NT2/D1 (cell line): ENCODE data around the gene TOX2.
"Not testable (repeated sequence)": the region's sequence is repeated elsewhere in the genome, so short reads cannot be mapped to it uniquely, and the experiment has no call there.

Source experiments
- DNase-seq: peaks from one replicate; pipeline ENCODE4 v3.0.0-alpha.2; 2011; ENCODE audit warnings: low read depth, low spot score
- H3K27me3 ChIP-seq: 2 replicates; pipeline ENCODE4 v1.6.0; 2011; ENCODE audit warnings: mild to moderate bottlenecking; ENCODE audit not compliant: insufficient read length, insufficient read depth
- H3K36me3 ChIP-seq: 2 replicates; pipeline ENCODE4 v1.6.1; 2011; ENCODE audit warnings: mild to moderate bottlenecking, low read length, mixed read lengths; ENCODE audit not compliant: insufficient read depth, insufficient read length
- H3K4me1 ChIP-seq: 2 replicates; pipeline ENCODE4 v1.5.1; 2011; ENCODE audit not compliant: insufficient read depth, insufficient read length
- H3K4me3 ChIP-seq: 2 replicates; pipeline ENCODE4 v1.5.1; 2011; ENCODE audit warnings: low read depth; ENCODE audit not compliant: insufficient read length
- H3K9ac ChIP-seq: 2 replicates; pipeline ENCODE4 v1.6.0; 2011; ENCODE audit warnings: low read depth; ENCODE audit not compliant: insufficient read length
- H3K9me3 ChIP-seq: 2 replicates; pipeline ENCODE4 v1.5.1; 2011; ENCODE audit warnings: mild to moderate bottlenecking, low read length; ENCODE audit not compliant: insufficient read depth
- SUZ12 ChIP-seq: IDR thresholded peaks from 2 replicates; pipeline ENCODE4 v1.6.1; 2011; ENCODE audit not compliant: insufficient read length, insufficient read depth; ENCODE audit errors: extremely low read depth
- YY1 ChIP-seq: IDR thresholded peaks from 2 replicates; pipeline ENCODE4 v1.6.1; 2011; ENCODE audit not compliant: insufficient read length, insufficient read depth
- ZNF274 ChIP-seq: IDR thresholded peaks from 2 replicates; pipeline ENCODE4 v1.6.1; 2011; ENCODE audit warnings: mild to moderate bottlenecking, low read depth, low read length

The TOX2 gene

DNA sequence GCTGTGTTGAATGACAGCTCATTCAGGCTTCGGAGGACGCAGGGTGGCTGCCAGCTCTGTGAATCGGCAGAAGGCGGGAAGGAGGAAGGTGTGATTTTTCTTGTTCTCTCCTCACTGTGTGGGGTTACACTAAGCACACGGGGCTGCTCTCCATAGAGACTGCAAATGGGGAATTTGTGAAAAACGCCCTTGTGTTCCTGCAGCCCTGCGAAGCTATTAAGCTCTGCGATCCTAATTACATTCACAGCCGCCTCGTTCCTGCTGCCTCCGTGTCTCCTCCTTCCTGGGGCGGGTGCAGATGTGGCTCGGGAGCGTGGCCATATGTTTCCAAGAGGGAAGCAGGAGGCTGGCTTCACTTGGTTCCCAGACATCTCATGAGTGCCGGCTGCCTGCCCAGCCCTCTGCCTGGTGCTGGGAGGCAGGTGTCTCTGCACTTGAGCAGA lies 124.0 kb downstream of the TOX2 start:
- Histone ChIP-seq H3K36me3 (no peaks in the 10 kb centered on the region), H3K4me1 (no peaks in the 10 kb centered on the region), H3K27me3 (no peaks in the 10 kb centered on the region), H3K9me3 (no peaks in the 10 kb centered on the region), H3K4me3 (no peak overlapping the region), H3K9ac (no peak overlapping the region)
- no peak for DNase-seq
- TF ChIP-seq YY1 (no peak), SUZ12 (no peak), ZNF274 (no peak)

DNA sequence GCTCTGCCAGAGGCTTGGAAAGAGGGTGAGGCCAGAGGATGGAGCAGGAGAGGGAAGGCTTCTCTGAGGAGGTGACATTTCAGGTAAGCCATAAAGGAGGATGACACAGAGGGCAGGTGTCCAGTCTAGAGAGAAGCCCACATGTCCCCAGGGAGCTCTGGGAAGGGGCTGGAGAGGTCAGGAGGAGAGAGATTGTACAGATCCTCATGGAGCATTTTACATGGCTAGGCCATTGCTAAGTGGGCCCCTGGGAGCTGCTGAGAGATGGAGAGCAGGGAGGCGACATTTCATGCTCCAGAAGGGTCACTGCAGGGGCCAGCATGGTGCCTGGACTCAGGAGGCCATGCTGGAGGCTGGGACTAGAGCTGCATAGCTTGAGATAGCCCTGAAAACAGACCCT lies 124.5 kb downstream of the TOX2 start:
- Histone ChIP-seq H3K4me3 (no peak overlapping the region), H3K36me3 (no peaks in the 10 kb centered on the region), H3K9ac (no peak overlapping the region), H3K9me3 (no peaks in the 10 kb centered on the region), H3K4me1 (no peaks in the 10 kb centered on the region), H3K27me3 (no peaks in the 10 kb centered on the region)
- TF ChIP-seq YY1 (no peak), ZNF274 (no peak), SUZ12 (no peak)
- DNase-seq = no peak

DNA sequence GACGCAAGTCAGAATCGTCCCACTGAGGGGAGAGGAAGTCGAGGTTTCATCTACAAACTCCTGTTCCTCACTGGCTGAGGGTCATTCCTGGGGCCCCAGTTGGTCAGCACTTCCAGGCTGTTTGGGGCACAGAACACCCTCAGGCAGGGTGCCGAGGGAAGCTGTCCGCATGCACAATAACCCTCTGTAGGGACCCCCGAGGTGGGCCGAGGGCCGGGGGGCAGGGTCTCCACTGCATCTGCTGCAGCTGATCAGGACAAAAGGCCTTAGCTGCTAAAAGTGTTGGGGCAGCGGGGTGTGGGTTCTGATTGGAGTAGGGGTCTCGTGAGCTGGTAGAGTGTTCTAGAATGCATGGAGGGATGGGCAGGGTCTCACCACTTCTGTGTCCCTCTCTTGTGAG lies 125.1 kb downstream of the TOX2 start:
- TF ChIP-seq ZNF274 (no peak), SUZ12 (no peak), YY1 (no peak)
- Histone ChIP-seq H3K36me3 (no peaks in the 10 kb centered on the region), H3K9me3 (no peaks in the 10 kb centered on the region), H3K4me1 (no peaks in the 10 kb centered on the region), H3K4me3 (no peak overlapping the region), H3K27me3 (no peaks in the 10 kb centered on the region), H3K9ac (no peak overlapping the region)
- no peak for DNase-seq

- Histone ChIP-seq H3K27me3 (no peaks in the 10 kb centered on the region), H3K4me3 (no peak overlapping the region), H3K36me3 (no peaks in the 10 kb centered on the region), H3K4me1 (no peaks in the 10 kb centered on the region), H3K9ac (no peak overlapping the region), H3K9me3 (no peaks in the 10 kb centered on the region)
- TF ChIP-seq ZNF274 = no peak
- no peak for DNase-seq
Observed at GRCh38 chr20:44040202-44040915, 125.7 kb downstream of the TOX2 start.

DNA sequence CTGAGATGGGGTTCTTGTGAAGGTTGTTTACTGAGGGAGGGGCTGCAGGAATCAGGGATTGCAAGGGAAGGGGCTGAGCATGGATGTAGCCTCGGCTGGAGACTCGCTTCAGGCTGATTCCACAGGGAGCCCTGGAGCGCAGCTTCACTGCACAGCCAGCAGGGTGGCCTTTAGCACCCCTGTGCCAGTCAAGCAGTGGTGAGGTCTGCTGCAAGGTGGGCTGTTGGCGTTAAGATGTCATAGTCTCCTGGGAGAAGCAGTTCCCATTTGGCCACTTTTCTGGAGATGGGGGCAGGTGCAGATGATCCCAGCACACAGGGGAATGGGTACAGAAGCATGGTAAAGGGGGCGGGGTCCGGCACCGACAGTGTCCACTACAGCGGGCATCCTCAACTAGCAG lies 126.3 kb downstream of the TOX2 start:
- TF ChIP-seq YY1 (no peak), ZNF274 (no peak), SUZ12 (no peak)

DNA sequence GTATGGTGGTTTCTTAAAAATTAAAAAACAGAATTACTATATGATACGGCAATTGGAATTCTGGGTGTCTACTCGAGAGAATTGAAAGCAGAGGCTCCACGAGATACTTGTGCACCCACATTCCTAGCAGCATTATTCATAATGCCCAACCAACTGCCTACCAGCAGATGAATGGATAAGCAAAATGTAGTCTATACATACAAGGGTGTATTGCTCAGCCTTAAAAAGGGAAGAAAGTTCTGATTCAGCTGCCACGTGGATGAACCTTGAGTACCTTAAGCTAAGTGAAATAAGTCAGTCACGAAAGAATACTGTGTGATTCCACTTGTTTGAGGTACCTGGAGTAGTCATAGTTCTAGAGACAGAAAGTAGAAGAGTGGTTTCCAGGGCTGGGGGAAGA lies 130.1 kb downstream of the TOX2 start:
- H3K4me3 ChIP-seq, H3K9ac ChIP-seq: not testable (repeated sequence)

More for the DNA sequence above, 126.3 kb downstream of the TOX2 start:
- Histone ChIP-seq H3K9me3 (no peaks in the 10 kb centered on the region), H3K4me3 (no peak overlapping the region), H3K4me1 (no peaks in the 10 kb centered on the region), H3K27me3 (no peaks in the 10 kb centered on the region), H3K9ac (no peak overlapping the region), H3K36me3 (no peaks in the 10 kb centered on the region)
- no peak for DNase-seq

GRCh38 chr20:44050327-44050726 lies 135.7 kb downstream of the TOX2 start:
- H3K4me1 ChIP-seq = no peaks in the 10 kb centered on the region
- TF ChIP-seq ZNF274 (no peak), YY1 (no peak), SUZ12 (no peak)
- H3K9me3 ChIP-seq = no peaks in the 10 kb centered on the region
- H3K36me3 ChIP-seq = peaks cover 8% of the 10 kb centered on the region
- no peaks in the 10 kb centered on the region for H3K27me3 ChIP-seq
- no peak for DNase-seq
- H3K4me3 ChIP-seq = no peak overlapping the region
- H3K9ac ChIP-seq = no peak overlapping the region

More for the DNA sequence above, 130.1 kb downstream of the TOX2 start:
- not testable (repeated sequence) for H3K4me1 ChIP-seq, H3K36me3 ChIP-seq, H3K9me3 ChIP-seq, DNase-seq, H3K27me3 ChIP-seq
